IgD-negative memory B cell (primary cell): Measurements from ENCODE around the gene MAPRE2. TPM values are rescaled to one million over a fixed set of nuclear protein-coding genes. Genes with fewer than 3 reads are reported as not detected.

Experiments
- H3K27ac Mint-ChIP-seq, 3 donors: one replicate each; pipeline ENCODE4 v1.8.0; 2020 to 2022; ENCODE audit warnings: mild to moderate bottlenecking in 3 of 3, mixed read lengths in 3 of 3, moderate library complexity in 1 of 3
- H3K27me3 Mint-ChIP-seq: one replicate; pipeline ENCODE4 v1.8.0; 2021; ENCODE audit warnings: mixed read lengths
- H3K36me3 Mint-ChIP-seq: one replicate; pipeline ENCODE4 v1.8.0; 2020; ENCODE audit warnings: mild to moderate bottlenecking, mixed read lengths
- H3K4me1 Mint-ChIP-seq, 3 donors: one replicate each; pipeline ENCODE4 v1.8.0; 2020 to 2022; ENCODE audit warnings: mixed read lengths in 3 of 3, mild to moderate bottlenecking in 1 of 3
- H3K4me3 Mint-ChIP-seq, 4 donors: one replicate each; pipeline ENCODE4 v1.8.0; 2020 to 2022; ENCODE audit warnings: mild to moderate bottlenecking in 4 of 4, mixed read lengths in 4 of 4, moderate library complexity in 3 of 4
- H3K9me3 Mint-ChIP-seq, 3 donors: one replicate each; pipeline ENCODE4 v1.8.0; 2020 to 2021; ENCODE audit warnings: mixed read lengths in 3 of 3, mild to moderate bottlenecking in 1 of 3
- polyA plus RNA-seq: library from polyadenylated mRNA; unstranded; fragments of 300-500 nt; fragmentation: Illumina TruSeq; gene quantifications from one replicate; pipeline ENCODE4 v1.2.3, GENCODE V29; 2021

The MAPRE2 gene
- polyA plus RNA-seq, 1 donor from 2014 or later, result 63.3 TPM

DNA sequence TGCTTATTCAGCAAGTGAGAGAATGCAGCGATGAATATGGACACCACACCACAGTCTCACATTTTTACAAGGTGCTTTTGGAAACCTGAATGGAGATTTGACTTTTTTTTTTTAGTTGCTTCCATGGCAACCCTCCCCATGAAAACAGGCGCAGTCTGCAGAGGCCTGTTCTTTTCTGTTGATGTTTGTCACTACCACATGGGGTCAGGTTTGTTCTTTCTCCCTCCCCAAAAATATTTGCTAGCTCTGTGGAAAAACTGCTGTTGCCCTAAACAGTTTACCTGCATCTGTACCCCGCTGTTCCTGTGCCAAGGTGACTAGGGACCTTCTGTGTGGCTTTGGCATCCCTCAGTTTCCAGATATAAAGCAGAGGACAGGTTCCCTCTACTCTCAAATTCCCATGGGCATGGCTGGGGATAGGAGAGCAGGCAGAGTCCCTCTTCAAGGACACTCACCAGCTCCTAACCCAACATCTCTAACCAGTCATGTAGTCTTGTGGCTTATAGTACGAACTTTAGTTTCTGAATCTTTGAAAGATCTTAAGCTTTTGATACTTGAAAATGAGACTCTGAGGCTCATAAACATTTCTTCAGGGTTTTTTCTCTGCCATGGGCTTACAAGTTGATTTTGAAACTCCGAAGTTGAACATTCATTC lies 14.7 kb upstream of the MAPRE2 start:
- Mint-ChIP-seq H3K4me3 (no peak overlapping the region), H3K4me1 (peaks cover 17 to 23% (median 21%) of the 10 kb centered on the region in 3 donors)

DNA sequence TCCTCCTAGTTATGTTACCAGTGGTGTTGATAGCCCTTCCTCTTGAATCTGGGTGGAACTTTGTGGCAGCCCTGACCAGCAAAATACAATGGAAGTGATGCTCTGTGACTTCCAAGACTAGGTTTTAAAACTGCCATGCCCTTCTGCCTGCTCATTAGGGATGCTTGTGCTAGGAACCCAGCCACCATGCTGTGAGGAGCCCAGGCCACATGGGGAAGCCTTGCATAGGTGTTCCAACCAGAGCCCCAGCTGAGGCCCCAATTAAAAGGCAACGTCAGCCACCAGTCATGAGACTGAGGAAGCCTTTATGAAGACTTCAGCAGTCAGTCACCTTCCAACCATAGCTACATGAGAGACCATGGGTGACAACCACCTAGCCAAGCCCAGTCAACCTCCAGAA lies 14.0 kb upstream of the MAPRE2 start:
- Mint-ChIP-seq H3K4me3 (peak overlapping the region in 2 of 4 donors; percentile 9 to 39), H3K27me3 (peaks cover 1% of the 10 kb centered on the region), H3K9me3 (no peaks in the 10 kb centered on the region), H3K36me3 (no peaks in the 10 kb centered on the region), H3K27ac (peak overlapping the region in 2 of 3 donors; percentile 73 to 78), H3K4me1 (peaks cover 20 to 25% (median 24%) of the 10 kb centered on the region in 3 donors)

More for the DNA sequence above, 14.7 kb upstream of the MAPRE2 start:
- Mint-ChIP-seq H3K36me3 (no peaks in the 10 kb centered on the region), H3K27ac (peak overlapping the region in 2 of 3 donors; percentile 42 to 51), H3K27me3 (peaks cover 1% of the 10 kb centered on the region), H3K9me3 (no peaks in the 10 kb centered on the region)

DNA sequence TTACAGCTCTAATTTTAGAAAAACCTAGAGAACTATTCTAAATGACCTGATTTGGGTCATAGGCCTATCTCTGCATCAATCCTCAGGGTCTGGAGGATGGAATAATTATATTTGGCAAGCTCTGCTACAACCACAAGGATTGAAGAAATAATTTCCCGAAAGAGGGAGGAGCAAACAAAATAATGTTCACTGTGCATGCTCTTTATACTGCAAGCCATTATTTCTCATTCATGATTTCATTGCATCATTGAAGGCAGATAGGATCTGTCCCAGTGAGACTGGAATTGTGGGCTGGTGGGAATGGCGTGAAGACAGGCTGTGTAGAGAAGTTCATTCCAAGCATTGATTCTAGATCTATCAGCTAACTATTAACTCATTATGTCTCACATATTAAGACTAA lies 12.7 kb upstream of the MAPRE2 start:
- H3K4me1 Mint-ChIP-seq, result peaks cover 27 to 34% (median 28%) of the 10 kb centered on the region in 3 donors
- no peaks in the 10 kb centered on the region for H3K9me3 Mint-ChIP-seq
- no peaks in the 10 kb centered on the region for H3K36me3 Mint-ChIP-seq
- peaks cover 1% of the 10 kb centered on the region for H3K27me3 Mint-ChIP-seq
- no peak overlapping the region for H3K27ac Mint-ChIP-seq
- no peak overlapping the region for H3K4me3 Mint-ChIP-seq

DNA sequence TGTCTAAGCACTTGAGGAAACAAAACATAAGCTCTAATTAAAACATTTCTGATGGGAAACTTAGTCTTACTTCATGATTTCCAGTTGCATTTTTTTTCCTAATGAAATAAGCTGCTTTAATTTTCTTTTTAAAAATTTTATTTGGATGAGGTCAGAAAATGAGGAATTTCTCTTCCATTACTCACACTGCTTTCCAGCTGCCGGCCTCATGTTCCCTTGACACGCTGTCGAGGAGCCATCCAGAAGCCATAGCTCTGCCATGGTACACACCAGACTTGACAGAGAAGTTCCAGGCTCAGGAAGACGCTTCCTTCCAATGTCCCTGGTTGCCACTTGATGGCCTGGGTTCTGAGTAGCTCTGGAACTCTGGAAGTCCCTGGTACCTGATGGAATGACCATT lies 12.1 kb upstream of the MAPRE2 start:
- Mint-ChIP-seq H3K27ac (peak overlapping the region in 1 of 3 donors; percentile 97), H3K9me3 (no peaks in the 10 kb centered on the region), H3K27me3 (no peaks in the 10 kb centered on the region), H3K36me3 (no peaks in the 10 kb centered on the region), H3K4me3 (peak overlapping the region; percentile 79 to 95 (median 90)), H3K4me1 (peaks cover 27 to 34% (median 28%) of the 10 kb centered on the region in 3 donors)

DNA sequence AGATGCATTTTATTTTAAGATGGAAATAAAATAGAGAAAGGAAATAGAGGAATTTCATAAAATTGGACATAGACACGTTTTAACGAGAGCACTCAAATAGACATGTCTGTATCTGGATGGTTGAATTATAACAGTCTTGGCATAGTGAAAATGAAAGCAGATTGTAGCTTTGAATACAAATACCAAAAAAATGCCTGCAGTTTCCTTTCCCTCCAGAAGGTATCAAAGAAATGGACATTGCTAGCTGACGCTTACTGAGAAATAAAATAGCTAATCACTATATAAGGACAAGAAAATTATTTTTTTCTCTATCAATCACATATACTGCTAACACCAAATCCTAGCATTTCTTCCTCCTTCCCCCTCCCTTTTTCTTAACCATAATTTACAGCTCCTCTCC lies 11.4 kb upstream of the MAPRE2 start:
- no peaks in the 10 kb centered on the region for H3K36me3 Mint-ChIP-seq
- peaks cover 27 to 34% (median 28%) of the 10 kb centered on the region in 3 donors for H3K4me1 Mint-ChIP-seq
- no peaks in the 10 kb centered on the region for H3K27me3 Mint-ChIP-seq
- peak overlapping the region; percentile 90 to 97 (median 96) for H3K27ac Mint-ChIP-seq
- peak overlapping the region; percentile 79 to 95 (median 90) for H3K4me3 Mint-ChIP-seq
- no peaks in the 10 kb centered on the region for H3K9me3 Mint-ChIP-seq

DNA sequence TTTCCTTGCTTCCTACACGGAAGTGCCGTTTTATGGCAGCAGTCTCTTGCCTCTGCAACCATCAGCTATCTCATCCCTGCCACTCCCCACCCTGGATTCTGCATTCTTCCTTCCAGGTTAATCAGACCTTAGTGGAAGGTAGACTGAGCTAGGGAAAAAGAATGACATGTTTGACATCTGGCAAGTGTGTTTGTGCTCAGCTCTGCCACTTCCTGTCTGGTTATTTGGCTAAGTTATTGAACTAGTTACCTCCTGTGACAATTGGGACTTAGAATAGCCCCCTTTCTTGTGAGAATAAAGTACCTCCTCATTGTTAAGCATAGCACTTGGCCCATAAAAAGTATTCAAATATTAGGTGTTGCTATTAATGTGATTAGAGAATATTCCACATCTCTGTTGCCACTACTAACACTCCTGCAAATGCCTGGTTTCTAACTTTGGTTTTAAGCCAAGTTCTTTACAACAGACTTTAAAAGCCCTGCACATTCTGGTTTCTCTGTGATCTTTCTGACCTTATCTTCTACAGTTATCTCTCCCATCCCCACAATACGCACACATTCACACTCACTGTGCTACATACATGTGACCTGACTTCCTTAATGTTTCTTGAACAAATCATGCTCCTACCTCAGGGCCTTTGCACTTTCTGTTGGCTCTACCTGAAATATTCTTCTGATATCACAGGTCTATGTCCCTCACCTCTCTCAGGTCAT lies 10.8 kb upstream of the MAPRE2 start:
- Mint-ChIP-seq H3K4me1 (peaks cover 27 to 34% (median 28%) of the 10 kb centered on the region in 3 donors), H3K36me3 (no peaks in the 10 kb centered on the region), H3K4me3 (peak overlapping the region; percentile 79 to 95 (median 90)), H3K27me3 (no peaks in the 10 kb centered on the region), H3K9me3 (no peaks in the 10 kb centered on the region), H3K27ac (peak overlapping the region; percentile 90 to 97 (median 96))

DNA sequence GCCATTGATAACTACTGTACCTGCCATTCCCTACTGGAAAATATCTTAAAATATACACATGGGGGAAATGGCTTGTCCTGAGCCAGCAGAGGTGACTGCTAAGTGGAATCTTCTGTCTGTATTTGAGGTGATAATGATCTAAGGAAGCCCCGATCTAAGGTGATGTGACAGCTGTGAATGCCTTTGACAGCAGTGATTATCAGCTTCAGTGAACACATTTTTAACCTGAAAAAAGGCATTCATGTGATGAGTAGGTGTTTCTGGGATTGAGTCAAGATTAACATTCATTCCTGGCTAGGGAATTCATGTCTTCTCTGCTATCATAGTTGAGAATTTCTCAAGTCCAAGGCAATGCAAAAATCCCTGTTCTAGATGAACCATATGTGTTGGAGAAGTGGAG lies 9.1 kb upstream of the MAPRE2 start:
- H3K4me1 Mint-ChIP-seq, result peaks cover 22 to 37% (median 33%) of the 10 kb centered on the region in 3 donors

DNA sequence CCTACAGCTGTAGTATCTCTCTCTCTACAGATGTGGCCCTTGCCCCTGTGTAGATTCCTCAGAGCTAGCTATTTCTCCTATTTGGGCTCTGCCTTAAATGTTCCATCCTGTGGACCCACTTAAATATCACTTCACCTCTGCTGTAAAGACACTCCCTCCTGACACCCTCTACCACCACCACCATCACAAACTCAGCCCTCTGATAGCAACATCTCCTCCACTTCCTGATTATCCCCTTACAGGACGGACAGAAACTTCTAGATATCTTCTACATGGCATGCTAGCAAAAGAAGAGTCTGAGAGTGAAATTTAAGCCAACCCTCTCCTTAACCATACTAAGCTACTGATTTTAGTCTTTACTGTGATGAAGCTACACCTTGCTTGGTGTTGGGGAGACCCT lies 3.2 kb upstream of the MAPRE2 start:
- Mint-ChIP-seq H3K27me3 (no peaks in the 10 kb centered on the region), H3K27ac (peak overlapping the region; percentile 89 to 98 (median 95)), H3K36me3 (no peaks in the 10 kb centered on the region), H3K9me3 (no peaks in the 10 kb centered on the region), H3K4me3 (peak overlapping the region in 3 of 4 donors; percentile 20 to 86 (median 80)), H3K4me1 (peaks cover 36 to 48% (median 43%) of the 10 kb centered on the region in 3 donors)

More for the DNA sequence above, 9.1 kb upstream of the MAPRE2 start:
- Mint-ChIP-seq H3K9me3 (no peaks in the 10 kb centered on the region), H3K27ac (peak overlapping the region in 1 of 3 donors; percentile 46), H3K27me3 (no peaks in the 10 kb centered on the region), H3K4me3 (peak overlapping the region in 1 of 4 donors; percentile 24), H3K36me3 (no peaks in the 10 kb centered on the region)

DNA sequence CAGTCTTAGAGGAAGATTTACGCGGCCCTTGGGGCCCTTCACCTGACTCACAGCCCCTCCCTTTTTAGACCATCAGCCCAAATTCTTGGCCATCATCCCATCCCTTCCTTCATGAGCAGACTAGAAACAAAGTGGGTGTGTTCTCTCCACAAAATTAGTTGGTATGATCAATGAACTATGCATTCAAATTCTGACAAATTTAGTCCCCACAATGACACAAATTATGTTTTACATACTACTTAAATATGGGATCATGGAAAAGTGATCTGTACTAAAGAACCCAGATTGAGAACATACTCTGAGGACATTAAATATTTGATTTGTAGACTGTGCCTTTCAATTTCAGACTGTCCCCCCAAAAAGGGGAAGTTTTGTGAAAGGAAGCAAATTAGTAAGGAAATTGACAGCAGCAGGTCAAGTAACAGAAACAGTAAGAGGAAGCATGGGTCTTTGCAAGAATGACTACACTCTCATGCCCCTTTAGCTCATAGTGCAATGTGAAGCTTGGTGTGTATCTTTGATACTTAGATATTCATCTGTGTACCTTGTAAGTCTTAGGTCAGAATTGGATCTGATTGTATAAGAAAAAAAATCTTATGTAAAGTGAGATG lies 2.2 kb upstream of the MAPRE2 start:
- Mint-ChIP-seq H3K9me3 (no peaks in the 10 kb centered on the region), H3K4me3 (peak overlapping the region; percentile 41 to 91 (median 84)), H3K27ac (peak overlapping the region; percentile 95 to 98 (median 95)), H3K36me3 (no peaks in the 10 kb centered on the region), H3K27me3 (no peaks in the 10 kb centered on the region), H3K4me1 (peaks cover 41 to 58% (median 43%) of the 10 kb centered on the region in 3 donors)

DNA sequence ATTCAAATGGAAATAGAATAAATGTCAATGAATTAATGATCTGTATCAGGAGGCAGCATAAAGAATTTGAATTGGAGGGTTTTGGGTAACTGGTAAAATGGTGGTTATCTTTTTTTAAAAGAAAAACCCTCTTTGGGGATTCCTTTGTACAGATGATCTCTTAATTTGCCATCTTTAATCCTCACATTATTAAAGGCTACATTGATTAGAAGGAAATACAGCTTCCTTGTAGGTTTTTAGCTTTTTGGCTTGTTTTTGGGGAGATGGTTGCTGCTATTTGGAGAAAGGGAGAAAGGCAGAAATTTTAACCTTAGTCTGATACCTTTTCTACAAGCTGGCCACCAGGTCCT lies 600 bp upstream of the MAPRE2 start:
- Mint-ChIP-seq H3K36me3 (no peaks in the 10 kb centered on the region), H3K4me3 (peak overlapping the region; percentile 90 to 98 (median 97)), H3K27ac (peak overlapping the region; percentile 95 to 99 (median 99)), H3K4me1 (peaks cover 54 to 72% (median 54%) of the 10 kb centered on the region in 3 donors), H3K9me3 (no peaks in the 10 kb centered on the region), H3K27me3 (no peaks in the 10 kb centered on the region)

DNA sequence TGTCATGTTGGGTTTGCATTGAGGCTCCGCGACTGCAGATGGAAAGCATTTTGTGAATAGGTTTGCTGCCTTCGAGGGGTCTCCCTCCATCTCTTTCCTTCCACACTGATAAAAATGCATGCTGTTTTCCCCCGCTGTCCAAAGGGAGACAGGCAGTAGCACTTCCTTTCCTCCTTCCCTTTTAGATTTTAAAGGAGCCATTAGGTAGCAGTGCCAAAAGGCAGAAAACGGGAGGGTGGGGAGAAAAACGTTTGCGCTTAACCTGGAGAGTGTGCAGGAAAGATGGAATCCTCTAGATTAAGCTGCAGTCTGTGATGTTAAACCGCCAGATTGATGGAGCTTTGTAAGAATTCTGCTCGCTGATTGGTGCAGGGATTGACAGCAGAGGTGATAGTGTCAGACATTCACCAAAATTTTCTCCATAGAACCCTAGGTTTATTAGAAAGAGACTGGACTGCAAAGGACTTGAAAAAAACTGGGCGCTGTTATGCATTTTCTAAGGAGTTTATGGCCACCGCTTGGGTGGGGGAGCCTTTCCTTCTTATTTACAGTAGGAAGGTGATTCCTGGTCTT lies 688 bp downstream of the MAPRE2 start:
- Mint-ChIP-seq H3K36me3 (no peaks in the 10 kb centered on the region), H3K4me1 (peaks cover 59 to 83% (median 60%) of the 10 kb centered on the region in 3 donors), H3K27ac (peak overlapping the region; percentile 95 to 99 (median 99)), H3K9me3 (no peaks in the 10 kb centered on the region), H3K4me3 (peak overlapping the region; percentile 90 to 98 (median 97)), H3K27me3 (no peaks in the 10 kb centered on the region)

DNA sequence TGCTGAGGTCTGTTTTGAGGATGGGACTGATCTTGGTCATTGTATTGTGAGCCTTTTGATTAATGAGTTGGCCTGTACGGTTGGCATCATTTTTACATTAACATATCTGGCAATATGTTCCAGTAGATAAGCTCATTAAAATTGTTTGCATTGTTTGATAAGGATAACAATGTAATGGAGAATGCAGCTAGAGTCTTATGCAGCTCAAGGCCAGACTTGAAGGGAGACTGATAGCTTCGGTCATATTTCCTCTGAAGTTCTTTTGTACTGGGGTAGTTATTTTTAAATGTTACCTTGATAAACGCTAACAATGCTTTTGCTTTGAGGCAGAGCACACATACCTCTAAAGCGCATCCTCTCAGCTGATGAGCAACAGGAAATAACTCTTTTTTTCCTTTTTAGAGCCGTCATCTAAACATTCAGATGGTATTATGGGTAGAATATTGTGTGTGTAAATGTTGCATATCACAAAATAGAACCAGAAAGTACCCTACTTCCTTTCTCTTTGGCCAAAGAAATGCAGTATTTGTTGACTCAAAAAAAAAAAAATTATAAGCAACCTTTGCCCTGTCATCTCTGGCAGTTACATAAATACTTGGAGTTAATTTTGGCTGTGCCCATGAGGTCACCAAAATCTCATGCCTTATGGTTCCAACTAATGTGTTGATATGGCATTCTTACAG lies 1.3 kb downstream of the MAPRE2 start:
- Mint-ChIP-seq H3K4me1 (peaks cover 59 to 87% (median 66%) of the 10 kb centered on the region in 3 donors), H3K4me3 (peak overlapping the region; percentile 90 to 98 (median 97)), H3K9me3 (no peaks in the 10 kb centered on the region), H3K27ac (peak overlapping the region; percentile 95 to 99 (median 99)), H3K36me3 (no peaks in the 10 kb centered on the region), H3K27me3 (no peaks in the 10 kb centered on the region)

DNA sequence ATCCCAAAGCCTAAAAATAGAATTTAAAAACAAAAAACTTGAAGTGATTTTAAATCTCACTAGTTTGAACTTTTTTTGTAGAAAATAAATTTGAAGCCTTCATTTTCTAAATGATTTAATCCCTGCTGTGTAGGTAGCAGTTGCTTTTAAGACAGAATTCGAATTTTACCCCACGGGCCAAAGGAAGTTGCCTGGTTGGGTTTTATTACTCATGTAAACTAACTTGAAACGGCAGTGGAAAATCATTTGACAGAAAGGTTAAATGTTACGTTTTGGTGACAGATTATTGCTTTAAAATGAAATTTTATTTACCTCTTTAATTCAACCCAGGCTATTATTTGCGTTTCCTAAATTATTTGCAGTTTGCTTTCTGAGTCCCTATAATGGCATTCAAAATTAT lies 2.0 kb downstream of the MAPRE2 start:
- Mint-ChIP-seq H3K9me3 (no peaks in the 10 kb centered on the region), H3K4me3 (peak overlapping the region; percentile 90 to 98 (median 97)), H3K27ac (peak overlapping the region; percentile 95 to 99 (median 99)), H3K4me1 (peaks cover 56 to 85% (median 68%) of the 10 kb centered on the region in 3 donors), H3K36me3 (no peaks in the 10 kb centered on the region), H3K27me3 (no peaks in the 10 kb centered on the region)

DNA sequence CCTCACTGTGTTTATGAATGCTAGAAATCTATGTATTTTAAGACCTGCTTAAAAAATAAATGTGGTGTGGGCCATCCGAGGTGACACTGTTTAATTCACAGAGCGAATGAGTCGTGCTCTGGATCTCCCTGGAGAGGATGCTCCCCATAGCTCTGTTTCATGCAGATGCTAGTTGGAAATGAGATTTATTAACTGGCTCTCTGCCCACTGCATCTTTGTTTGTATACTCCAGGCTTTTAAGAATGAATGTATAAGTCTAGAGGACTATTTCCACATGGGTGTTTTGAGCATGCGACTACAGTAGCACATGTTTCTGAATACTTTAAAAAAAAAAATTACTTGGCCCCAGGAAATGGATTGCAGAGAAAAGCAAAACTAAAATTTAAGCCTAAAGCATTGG lies 3.9 kb downstream of the MAPRE2 start:
- peak overlapping the region; percentile 24 to 69 (median 44) for H3K4me3 Mint-ChIP-seq
- H3K27me3 Mint-ChIP-seq, result no peaks in the 10 kb centered on the region
- H3K9me3 Mint-ChIP-seq, result no peaks in the 10 kb centered on the region
- H3K27ac Mint-ChIP-seq, result peak overlapping the region; percentile 47 to 80 (median 76)
- peaks cover 53 to 80% (median 69%) of the 10 kb centered on the region in 3 donors for H3K4me1 Mint-ChIP-seq
- no peaks in the 10 kb centered on the region for H3K36me3 Mint-ChIP-seq
